CD1c-positive myeloid dendritic cell (primary cell): ENCODE results near the gene AKAP12.
"Not testable (repeated sequence)": the region's sequence is repeated elsewhere in the genome, so short reads cannot be mapped to it uniquely, and the experiment has no call there.

Experiments used
- DNase-seq: peaks from one replicate; pipeline ENCODE4 v3.0.0-alpha.2; 2016; ENCODE audit errors: extremely low spot score

The AKAP12 gene

DNA sequence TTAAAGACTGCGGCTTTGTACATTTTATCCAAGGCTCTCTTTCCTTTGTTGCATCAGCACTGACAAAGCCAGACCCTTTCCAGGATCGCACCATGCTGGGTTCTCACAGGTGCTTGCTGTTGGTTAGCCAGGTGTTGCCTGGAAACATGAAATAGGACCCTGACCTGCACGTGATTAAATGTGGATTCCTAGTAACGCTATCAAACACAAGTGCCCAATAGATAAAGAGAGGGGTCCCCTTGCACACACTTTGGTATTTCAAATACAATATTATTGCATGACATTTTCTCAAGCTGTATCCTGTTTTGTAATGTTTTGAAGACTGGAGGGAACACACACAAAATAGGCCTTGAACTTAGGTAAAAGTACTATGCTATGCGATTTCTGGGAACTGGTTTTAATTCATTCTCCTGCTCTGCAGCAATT is 73.3 kb downstream of the AKAP12 start:
- no peak for DNase-seq

DNA sequence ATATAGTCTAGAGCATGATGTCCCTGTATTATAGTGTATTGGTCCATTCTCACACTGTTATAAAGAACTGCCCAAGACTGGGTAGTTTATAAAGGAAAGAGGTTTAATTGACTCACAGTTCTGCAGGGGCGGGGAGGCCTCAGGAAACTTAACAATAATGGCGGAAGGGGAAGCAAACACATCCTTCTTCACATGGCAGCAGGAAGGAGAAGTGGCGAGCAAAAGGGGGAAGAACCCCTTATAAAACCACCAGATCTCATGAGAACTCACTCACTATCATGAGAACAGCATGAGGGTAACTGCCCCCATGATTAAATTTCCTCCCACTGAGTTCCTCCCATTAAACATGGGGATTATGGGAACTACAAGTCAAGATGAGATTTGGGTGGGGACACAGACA is 75.9 kb downstream of the AKAP12 start:
- peak; percentile 27 for DNase-seq

DNA sequence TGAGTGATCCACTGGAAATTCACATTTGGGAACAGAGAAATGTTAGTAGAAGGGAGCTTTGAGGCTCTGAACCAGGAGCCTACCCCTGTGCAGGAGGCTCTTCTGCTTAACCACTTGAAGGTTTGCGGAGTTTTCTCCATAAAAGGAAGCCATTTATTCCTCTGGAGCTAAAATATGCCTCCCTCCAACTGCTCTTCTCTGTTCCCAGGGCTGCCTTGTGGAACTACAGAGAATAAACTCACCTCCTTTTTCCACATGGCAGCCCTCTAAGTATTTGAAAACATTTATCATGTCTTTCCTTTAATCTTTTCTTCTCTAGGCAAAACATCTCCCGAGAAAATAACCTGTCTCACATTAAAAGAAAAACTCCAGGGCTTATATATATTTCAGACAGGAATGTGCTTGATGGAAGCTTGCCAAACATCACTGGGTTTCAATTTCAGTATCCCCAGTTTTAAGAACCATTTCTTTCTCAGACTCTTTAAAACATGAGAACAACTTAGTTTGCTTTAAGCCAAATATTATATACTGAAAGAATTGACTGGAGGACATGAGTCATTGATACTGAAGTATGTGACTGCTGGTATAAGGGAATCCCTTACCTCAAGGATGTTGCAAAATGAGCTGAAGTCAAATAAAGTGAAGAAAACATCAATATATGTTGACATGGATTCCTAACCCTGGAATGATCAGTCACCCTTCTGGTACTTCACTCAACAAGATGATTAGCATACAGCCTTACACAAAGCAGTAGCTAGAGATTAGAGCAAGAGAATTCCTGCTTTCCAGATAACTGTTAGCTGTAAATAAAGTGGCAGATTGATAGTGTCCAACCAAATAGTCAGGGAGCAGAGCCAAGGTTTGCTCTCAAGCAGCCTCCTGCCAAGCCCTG is 77.6 kb downstream of the AKAP12 start:
- no peak for DNase-seq

DNA sequence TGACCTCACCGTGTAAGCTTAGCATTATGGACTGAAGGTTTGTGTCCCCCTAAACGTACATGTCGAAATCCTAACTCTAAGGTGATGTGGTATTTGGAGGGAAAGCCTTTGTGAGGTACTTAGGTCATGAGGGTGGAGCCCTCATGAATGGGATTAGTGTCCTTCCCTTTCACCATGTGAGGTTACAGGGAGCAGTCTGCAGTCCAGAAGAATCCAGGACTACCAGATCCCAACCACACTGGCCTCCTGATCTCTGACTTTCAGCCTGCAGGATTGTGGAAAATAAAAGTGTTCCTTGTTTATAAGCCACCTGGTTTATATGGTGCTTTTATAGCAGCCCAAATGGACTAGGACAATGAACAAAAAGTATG is 78.2 kb downstream of the AKAP12 start:
- DNase-seq: no peak

DNA sequence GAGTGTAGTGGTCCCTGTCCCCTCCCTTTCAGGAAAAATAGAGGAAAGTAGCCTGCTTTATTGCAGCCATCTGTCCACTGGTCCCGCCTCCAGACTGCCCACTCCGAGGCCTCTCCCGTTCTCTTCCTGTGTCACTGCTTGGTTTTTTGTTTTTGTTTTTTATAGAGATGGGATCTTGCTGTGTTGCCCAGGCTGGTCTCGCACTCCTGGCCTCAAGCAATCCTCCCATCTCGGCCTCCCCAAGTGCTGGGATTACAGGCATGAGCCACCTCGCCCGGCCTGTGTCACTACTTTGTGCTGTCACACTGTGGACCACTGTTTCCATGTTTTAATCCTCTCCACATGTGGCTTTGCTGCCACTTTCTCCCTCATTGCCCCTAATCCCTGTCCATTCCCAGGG is 80.4 kb downstream of the AKAP12 start:
- DNase-seq: no peak

DNA sequence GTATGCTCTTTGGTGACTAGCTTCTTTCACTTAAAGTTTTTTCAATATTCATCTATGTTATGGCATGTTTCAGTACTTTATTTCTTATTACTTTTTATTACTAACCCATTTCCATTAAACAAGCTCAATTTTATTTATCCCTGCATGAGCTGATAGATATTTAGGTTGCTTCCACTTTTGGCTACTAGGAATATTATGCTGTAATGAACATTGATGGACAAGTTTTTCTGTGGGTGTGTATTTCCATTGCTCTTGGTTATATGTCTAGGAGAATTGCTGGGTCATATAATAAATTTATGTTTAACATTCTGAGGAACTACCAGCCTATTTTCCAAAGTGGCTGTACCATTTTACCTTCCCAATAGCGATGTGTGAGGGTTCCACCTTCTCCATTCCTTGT is 81.7 kb downstream of the AKAP12 start:
- no peak for DNase-seq

DNA sequence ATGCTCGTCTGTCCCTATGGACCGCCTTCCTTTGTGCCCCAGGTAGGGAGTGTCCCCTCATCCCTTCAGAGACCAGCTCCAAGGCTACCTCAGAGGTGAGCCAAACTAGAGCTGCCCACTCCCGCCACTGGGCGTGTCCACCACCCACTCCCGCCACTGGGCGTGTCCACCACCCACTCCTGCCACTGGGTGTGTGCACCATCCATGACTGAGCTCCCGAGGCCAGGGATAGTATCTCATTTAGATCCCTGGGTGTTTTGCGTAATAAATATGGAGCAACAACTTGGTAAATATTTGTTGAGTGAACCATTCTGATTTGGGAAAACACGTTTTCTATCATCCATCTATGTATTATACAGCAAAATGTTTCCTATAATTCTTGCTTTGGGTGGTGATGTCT is 82.8 kb downstream of the AKAP12 start:
- DNase-seq: no peak

DNA sequence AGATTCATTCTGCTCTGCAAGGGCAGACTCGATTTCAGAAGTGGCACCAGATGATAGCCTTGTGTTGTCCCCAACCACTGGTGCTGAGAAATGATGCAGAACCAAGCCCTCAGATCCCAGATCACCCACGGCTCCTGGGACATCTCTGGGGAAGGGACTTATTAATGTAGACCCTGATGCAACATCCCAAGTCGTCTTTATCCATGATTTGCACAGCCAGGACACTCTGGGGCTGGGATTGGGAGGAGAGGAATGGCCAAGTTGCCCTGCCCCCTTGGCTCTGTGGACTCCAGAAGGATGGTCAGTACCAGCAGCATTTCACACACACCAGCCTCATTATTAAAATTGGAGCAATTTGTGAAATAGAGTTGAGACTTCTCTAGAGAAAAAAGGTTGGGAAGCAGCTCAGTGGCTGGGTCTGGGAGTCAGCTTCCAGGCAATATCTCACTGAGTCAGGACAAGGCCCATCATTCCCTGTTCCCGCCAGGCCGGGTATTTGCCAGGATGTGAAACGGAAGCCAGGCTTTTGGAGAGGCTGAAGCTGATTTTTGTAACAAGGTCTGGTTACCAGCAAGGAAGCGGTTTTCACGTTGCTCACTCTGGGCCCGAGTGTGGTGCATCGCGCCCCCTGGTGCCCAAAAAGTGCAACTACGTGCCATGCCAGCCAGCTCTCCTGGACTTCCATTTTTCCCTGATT is 84.2 kb downstream of the AKAP12 start:
- peak; percentile 78 for DNase-seq

DNA sequence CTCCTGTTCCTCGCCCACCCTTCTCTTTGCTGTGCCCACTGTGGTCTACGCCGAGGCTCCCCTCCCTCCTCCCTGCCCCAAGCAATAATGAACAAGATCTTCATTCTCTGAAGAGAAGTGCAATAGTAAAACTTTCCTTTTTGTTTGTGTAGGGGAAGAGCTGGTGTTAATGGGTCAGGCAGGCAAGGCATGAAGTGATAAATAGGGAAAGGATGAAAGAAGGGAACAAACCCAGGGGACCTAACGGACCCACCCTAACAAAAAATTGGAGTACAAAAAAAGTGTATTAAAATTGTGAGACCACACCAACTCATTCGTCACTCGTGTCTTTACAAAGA is 84.7 kb downstream of the AKAP12 start:
- no peak for DNase-seq

DNA sequence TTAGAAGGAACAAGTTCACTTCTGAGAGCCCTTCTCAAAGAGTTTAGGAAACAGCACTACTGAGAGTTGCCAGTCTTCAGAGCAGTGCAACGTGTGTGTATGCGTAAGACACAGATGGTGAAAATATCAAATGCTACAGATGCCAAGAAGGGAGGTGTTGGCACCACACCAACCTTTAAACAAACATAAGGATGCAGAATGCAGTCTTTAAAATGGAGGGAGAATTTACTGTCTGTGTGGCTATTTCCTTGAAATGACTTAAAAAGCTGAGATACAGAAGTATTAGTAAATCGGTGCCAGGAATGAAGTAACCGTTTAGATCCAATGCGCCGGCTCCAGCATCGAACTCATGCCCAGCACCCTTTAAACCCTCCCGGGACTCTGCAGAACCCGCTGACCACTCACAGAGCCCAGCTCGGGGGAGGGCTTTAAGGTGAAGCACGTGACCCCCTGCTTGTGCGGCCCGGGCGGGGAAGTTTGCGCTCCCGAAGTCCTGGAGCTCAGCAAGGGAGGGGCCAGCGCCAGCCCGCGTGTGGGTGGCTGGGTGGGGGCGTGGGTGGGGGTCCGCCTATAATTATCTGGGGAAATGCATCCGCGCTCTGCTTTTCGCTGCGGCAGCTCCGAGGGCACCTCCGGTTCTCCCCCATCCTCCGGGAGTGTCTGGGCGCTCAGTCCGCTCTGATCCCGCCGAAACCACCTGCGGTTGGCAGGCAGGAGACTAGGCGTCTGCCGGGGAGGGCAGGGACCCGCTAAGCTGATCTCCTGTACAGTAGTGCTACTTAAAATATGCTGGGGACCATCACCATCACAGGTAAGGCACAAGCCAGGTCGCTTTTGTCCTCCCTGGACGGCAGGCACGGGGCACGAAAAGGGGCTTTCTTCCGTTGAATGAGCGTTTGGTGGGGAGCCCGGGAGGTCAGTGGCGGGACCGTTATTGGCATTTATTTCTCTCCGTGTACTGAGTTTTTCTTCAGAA is 85.6 kb downstream of the AKAP12 start:
- peak; percentile 37 for DNase-seq

DNA sequence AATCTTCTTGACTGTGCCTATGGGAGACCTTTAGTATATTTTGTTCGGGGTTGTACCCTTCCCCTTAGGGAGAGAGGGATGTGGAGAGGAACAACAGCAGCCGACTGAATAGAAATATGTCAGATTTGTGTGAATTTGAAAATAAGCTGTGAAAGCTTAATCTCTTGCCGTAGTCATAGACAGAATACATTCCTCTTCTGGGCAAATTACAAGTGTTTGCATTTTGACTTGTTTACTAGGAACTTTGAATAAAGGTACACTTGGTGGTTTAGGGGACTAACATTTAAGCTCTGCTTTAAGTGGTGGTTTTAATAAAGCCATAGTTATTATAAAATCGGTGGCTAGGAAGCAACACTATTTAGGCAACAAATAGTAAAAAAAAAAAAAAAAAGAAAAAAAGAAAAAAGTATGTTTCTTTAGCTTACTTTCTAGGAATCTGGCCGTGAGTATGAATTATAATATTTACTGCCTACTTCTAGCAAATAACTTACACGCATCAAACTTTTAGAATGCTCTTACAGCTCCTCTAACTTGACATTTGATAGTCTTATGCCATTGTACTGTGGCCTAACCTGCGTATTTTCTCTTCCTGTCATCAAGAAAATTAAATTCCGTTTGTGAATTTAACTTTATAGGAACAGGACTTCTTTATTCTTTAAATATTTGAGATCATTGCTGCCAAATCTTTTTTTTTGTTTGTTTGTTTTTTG is 86.5 kb downstream of the AKAP12 start:
- DNase-seq: no peak

DNA sequence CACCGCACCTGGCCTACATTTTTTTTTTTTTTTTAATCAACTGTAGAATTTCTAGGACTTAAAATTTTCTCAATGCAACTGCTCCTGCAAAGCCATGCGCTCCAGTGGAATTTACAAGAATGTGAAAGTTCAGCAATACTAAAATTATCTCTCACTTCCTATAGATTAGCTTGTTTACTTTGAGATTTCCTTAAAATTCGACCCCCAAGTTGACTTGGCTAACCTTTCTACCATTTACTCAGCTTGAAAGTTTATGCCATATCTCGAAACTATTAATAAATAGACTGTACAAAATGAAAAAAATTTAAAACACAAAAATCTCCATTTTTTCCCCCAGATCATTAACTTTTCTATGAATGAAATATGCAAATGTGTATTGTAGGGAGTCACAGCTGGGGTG is 87.3 kb downstream of the AKAP12 start:
- no peak for DNase-seq

DNA sequence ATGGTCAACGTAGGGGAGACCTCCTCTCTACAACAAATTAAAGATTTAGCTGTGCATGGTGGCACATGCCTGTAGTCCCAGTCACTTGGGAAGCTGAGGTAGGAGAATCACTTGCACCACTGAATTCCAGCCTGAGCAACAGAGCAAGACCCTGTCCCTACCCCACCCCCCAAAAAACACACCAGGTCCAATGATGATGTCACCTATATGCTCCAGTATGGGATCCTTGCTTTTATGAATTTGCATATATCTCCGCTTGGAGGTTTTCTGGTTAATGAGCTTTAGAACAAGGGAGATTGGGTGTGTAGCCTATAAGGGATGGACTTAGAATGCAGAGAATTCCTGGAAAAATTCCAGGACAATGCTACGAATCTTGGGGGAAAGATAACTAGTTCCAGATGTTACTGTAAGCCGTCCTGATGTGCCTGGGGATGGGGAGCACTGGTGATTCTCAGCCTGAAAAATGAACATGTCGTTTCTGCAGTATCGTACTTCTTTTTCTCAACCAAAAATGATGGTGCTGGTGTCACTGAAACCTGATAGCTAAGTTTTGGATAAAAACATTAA is 90.4 kb downstream of the AKAP12 start:
- no peak for DNase-seq

DNA sequence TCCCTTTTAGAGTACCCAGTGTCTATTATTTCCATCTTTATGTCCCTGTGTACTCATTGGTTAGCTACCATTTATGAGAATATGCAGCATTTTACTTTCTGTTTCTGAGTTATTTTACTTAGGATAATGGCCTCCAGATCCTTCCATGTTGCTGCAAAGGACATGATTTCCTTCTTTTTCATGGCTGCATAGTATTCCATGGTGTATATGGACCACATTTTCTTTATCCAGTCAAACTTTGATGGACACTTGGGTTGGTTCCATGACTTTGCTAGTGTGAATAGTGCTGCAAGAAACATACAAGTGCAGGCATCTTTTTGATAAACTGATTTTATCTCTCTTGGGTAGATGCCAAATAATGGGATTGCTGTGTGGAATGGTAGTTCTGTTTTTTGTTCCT is 96.2 kb downstream of the AKAP12 start:
- DNase-seq: no peak

DNA sequence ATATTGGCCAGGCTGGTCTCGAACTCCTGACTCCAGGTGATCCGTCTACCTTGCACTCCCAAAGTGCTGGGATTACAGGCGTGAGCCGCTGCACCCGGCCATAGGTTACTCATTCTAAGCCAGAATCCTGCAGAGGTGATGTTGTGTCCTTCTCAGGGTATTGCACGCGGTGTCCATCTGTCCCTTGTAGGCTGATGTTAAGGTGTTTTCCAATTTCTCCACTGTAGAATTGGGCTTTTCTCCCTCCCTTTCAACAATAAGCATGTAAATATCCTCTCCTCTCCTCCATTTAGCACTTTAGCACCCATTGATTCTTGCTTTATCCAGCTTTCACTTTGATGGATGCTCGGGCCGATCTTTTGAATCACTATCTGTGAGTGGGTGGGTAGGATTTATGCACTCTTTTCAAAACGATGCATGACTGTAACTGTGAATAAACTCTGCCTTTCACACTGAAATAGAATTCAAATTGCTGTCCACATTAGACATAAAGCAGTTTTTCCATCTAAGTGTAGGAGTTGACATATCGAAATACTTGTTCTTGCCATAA is 99.0 kb downstream of the AKAP12 start:
- DNase-seq: no peak

DNA sequence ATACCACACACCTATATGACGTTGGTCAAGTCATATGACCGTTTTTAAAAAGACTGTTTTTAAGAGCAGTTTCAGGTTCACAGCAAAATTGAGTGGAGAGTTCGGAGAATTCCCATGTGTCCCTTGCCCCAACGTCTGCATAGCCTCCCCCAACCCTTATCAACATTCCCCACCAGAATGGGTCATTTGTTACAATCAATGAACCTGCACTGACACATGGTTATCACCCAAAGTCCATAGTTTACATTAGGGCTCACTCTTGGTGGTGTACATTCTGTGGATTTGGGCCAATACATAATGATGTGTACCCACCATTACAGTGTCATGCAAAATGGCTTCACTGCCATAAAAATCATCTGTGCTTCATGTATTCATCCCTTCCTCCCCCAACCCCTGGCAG is 99.6 kb downstream of the AKAP12 start:
- no peak for DNase-seq

DNA sequence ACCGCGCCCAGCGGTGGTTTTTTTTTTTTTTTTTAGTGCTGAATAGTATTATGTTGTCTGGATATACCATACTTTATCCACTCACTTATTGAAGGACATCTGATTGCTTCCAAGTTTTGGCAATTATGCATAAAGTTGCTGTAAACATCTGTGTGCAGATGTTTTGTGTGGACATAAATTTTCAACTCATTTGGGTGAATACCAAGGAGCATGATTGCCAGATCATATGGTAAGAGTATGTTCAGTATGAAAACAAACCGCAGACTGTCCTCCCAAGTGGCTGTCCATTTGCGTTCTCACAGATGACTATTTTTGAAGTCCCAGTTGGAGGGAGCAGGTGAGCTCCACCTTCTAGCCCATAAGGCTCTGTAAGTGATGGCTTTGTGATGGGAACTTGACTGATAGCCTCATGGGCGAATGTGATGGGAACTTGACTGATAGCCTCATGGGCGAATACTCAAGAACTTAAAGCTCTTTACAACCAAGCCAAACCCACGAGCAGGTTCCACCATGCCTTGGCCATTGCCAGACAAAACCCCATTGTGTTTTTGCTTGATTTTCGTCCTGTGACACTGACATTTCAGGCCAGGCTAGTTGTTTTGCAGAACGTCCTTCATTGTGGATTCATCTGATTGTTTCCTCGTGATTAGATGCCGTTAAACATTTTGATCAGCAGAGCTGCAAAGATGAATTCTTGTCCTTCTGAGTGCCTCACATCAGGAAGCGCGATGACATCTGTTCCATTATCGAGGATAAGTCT is 100.6 kb downstream of the AKAP12 start:
- DNase-seq: no peak

DNA sequence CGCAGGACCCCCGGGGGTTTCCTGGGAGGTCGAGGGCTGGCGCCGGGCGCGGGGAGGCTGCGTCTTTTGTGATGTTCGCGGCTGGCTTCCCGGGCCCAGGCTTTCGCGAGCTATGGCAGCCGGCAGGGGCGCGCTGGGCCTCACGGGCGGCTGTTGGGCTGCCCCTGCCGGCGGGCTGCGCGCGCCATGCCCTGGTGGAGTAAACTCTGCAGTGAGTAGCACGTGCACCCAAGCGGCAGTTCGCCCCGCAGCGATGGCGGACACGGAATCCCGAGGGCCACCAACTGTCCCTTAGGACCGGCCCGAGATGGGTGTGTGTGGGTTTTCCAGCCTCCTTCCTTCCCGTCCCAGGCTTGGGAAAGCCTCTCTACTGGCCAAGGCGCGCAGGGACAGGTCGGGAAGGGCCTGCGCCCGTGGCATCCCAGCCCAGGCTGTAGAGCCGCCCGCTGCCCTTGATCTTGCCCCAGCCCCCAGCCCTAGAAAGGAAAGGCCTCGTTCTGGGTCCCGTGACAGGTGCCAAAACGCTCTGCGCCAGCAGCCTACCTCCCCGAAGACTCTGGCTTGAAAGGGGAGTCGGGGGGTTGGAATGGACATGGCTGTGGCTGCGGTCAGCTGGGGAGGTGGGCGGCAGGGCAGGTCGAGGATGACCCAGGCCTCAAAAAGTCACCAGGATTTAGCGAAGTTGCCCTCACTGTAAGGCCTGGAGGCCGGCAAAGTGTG is 101.9 kb downstream of the AKAP12 start:
- no peak for DNase-seq

DNA sequence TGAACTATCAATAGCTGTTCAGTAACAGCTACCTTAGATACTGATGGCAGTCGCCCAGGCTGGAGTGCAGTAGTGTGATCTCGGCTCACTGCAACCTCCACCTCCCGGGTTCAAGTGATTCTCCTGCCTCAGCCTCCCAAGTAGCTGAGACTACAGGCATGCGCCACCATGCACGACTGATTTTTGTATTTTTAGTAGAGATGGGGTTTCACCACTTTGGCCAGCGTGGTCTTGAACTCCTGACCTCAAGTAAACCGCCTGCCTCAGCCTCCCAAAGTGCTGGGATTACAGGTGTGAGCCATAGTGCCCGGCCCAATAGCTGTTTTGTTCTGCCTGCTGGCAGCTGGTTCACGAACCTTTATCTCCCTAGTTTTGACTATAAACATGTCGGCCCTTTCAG is 103.0 kb downstream of the AKAP12 start:
- DNase-seq: not testable (repeated sequence)
